ENCODE measurements around the gene HHIP. TPM values are rescaled to one million over a fixed set of nuclear protein-coding genes. Genes with fewer than 3 reads are reported as not detected.

Gene HHIP
- total RNA-seq, 1 experiment from 2014 or later: not detected

GRCh38 chr4:144614850-144615585, 30.9 kb upstream of the HHIP start:
- no peaks in the 10 kb centered on the region for H4K20me1 ChIP-seq (ENCODE audit: insufficient read depth)
- no peaks in the 10 kb centered on the region for H3K36me3 ChIP-seq (ENCODE audit: control insufficient read depth in 1 of 2, insufficient read depth in 2 of 2, low read length in 2 of 2)
- H3K27ac ChIP-seq (ENCODE audit: low read depth, low read length): no peak overlapping the region
- TF ChIP-seq, protein P1, sequence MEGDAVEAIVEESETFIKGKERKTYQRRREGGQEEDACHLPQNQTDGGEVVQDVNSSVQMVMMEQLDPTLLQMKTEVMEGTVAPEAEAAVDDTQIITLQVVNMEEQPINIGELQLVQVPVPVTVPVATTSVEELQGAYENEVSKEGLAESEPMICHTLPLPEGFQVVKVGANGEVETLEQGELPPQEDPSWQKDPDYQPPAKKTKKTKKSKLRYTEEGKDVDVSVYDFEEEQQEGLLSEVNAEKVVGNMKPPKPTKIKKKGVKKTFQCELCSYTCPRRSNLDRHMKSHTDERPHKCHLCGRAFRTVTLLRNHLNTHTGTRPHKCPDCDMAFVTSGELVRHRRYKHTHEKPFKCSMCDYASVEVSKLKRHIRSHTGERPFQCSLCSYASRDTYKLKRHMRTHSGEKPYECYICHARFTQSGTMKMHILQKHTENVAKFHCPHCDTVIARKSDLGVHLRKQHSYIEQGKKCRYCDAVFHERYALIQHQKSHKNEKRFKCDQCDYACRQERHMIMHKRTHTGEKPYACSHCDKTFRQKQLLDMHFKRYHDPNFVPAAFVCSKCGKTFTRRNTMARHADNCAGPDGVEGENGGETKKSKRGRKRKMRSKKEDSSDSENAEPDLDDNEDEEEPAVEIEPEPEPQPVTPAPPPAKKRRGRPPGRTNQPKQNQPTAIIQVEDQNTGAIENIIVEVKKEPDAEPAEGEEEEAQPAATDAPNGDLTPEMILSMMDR (IDR thresholded peaks at IDR 0.05 in 2 of 3, conservative IDR thresholded peaks at IDR 0.05 in 1 of 3; ENCODE audit: borderline replicate concordance in 1 of 3, insufficient read depth in 1 of 3, low read depth in 2 of 3, low read length in 2 of 3): no peak
- TF ChIP-seq SP1 (IDR thresholded peaks at IDR 0.05; ENCODE audit: low read depth) (no peak), TCF7L2 (IDR thresholded peaks at IDR 0.05; ENCODE audit: borderline replicate concordance, extremely low read depth, insufficient read depth, insufficient read length) (no peak), POLR2AphosphoS5 (IDR thresholded peaks at IDR 0.05; ENCODE audit: low read depth, low read length) (no peak), EGR1 (IDR thresholded peaks at IDR 0.05; ENCODE audit: low read depth) (no peak), CBX3 (IDR thresholded peaks at IDR 0.05; ENCODE audit: low read depth) (no peak), ZNF274 (IDR thresholded peaks at IDR 0.05; ENCODE audit: low read depth, low read length) (no peak), RAD21 (IDR thresholded peaks at IDR 0.05; ENCODE audit: low read depth) (no peak), EZH2 (IDR thresholded peaks at IDR 0.05) (no peak), POLR2A (IDR thresholded peaks at IDR 0.05; ENCODE audit: borderline replicate concordance, extremely low read depth, insufficient read depth, insufficient read length) (no peak)
- H2AFZ ChIP-seq (ENCODE audit: low read depth, low read length, poor library complexity, severe bottlenecking): no peak overlapping the region
- H3K4me3 ChIP-seq (replicated peaks in 1 of 2; ENCODE audit: low read depth in 1 of 2, low read length in 2 of 2): no peak overlapping the region
- intact Hi-C loops (cut with micrococcal nuclease): loop anchor here (10.0 kb wide), 1 partner anchor 450 kb away; no protein-coding TSS in a partner anchor
- H3K79me2 ChIP-seq (ENCODE audit: insufficient read depth, low read length): no peaks in the 10 kb centered on the region
- H3K9me2 ChIP-seq (ENCODE audit: insufficient read depth): no peaks in the 10 kb centered on the region
- no peak for DNase-seq (ENCODE audit: low read depth, low spot score)
- no peaks in the 10 kb centered on the region for H3K27me3 ChIP-seq (ENCODE audit: insufficient read depth, low read length)
- no peaks in the 10 kb centered on the region for H3K9me3 ChIP-seq (ENCODE audit: control insufficient read depth in 1 of 2, insufficient read depth in 1 of 2, low read depth in 1 of 2, low read length in 2 of 2)
- ATAC-seq: no peak
- CTCF ChIA-PET: no interaction called here
- H3K4me1 ChIP-seq (ENCODE audit: control insufficient read depth in 1 of 2, insufficient read depth in 2 of 2, low read length in 2 of 2): no peaks in the 10 kb centered on the region
- RAD21 ChIA-PET (ENCODE audit: low non-redundant PET in 1 of 2, low total read pairs in 2 of 2, uncharacterized antibody in 2 of 2, unreplicated experiment in 2 of 2): no interaction called here
- BruUV-seq (replicated peaks): no TSS peak
- H3K4me2 ChIP-seq (ENCODE audit: low read length): no peak overlapping the region
- POLR2A ChIA-PET: no interaction called here
- H3K9ac ChIP-seq (ENCODE audit: low read length): no peak overlapping the region
